Naive B cell (primary cell): Measurements from ENCODE around the gene CORO2B. TPM values are rescaled to one million over a fixed set of nuclear protein-coding genes. Genes with fewer than 3 reads are reported as not detected.

ENCODE experiments used
- ATAC-seq, 2 donors: fragments of 150-1000 bp; cut with Tn5 transposase; 2 replicates each; pipeline ENCODE4 v1.10.0; 2021; ENCODE audit warnings: low read depth in 2 of 2, mild to moderate bottlenecking in 2 of 2, moderate library complexity in 2 of 2
- DNase-seq: peaks from one replicate; pipeline ENCODE4 v3.0.0; 2022
- H3K27ac Mint-ChIP-seq, 6 donors: one replicate each; pipeline ENCODE4 v1.8.0; 2020 to 2022; ENCODE audit warnings: mild to moderate bottlenecking in 6 of 6, mixed read lengths in 6 of 6, moderate library complexity in 5 of 6, inconsistent platforms in 2 of 6
- H3K27me3 Mint-ChIP-seq, 3 donors: one replicate each; pipeline ENCODE4 v1.8.0; 2021 to 2022; ENCODE audit warnings: mixed read lengths in 3 of 3, mild to moderate bottlenecking in 1 of 3
- H3K36me3 Mint-ChIP-seq, 2 donors: one replicate each; pipeline ENCODE4 v1.8.0; 2020 to 2022; ENCODE audit warnings: mixed read lengths in 2 of 2, inconsistent platforms in 1 of 2, mild to moderate bottlenecking in 1 of 2
- H3K4me1 Mint-ChIP-seq, 3 donors: one replicate each; pipeline ENCODE4 v1.8.0; 2020 to 2022; ENCODE audit warnings: mixed read lengths in 3 of 3, inconsistent platforms in 1 of 3, mild to moderate bottlenecking in 1 of 3, moderate library complexity in 1 of 3
- H3K4me3 Mint-ChIP-seq, 8 donors: one replicate each; pipeline ENCODE4 v1.8.0; 2020 to 2022; ENCODE audit warnings: mild to moderate bottlenecking in 8 of 8, mixed read lengths in 8 of 8, moderate library complexity in 8 of 8, inconsistent platforms in 2 of 8
- H3K9me3 Mint-ChIP-seq, 7 donors: one replicate each; pipeline ENCODE4 v1.8.0; 2020 to 2022; ENCODE audit warnings: mixed read lengths in 7 of 7, mild to moderate bottlenecking in 5 of 7, inconsistent platforms in 2 of 7, moderate library complexity in 1 of 7
- polyA plus RNA-seq, 6 donors: library from polyadenylated mRNA; unstranded; fragments of 300-500 nt; fragmentation: Illumina TruSeq; gene quantifications; one replicate each; pipeline ENCODE4 v1.2.3, GENCODE V29; 2021; ENCODE audit warnings: low read depth in 6 of 6

The CORO2B gene
- polyA plus RNA-seq, 6 donors from 2014 or later, result 3.4 to 11.3 (median 4.8) TPM

DNA sequence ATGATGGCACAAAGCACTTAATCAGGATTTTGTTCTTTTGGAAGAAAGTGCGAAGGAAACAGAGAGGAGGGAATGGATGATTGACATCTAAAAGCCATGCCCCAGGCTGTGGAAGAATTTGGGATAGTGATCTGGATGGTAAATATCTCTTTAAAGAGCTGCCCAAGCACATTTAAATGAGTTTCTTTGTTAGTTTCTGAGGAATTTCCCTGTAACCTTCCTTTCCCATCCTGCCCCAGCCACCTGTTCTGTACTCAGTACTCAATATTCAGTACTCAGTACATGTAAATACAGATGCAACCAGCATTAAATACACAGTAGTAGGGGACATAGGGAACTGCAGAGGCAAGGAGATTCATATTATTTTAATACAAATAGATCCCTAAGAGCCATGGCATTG is 7.8 kb upstream of the CORO2B start:
- no peak for ATAC-seq
- peaks cover 10 to 30% (median 28%) of the 10 kb centered on the region in 3 donors for H3K27me3 Mint-ChIP-seq
- H3K27ac Mint-ChIP-seq, result no peak overlapping the region
- peaks cover 7 to 15% (median 13%) of the 10 kb centered on the region in 3 donors for H3K4me1 Mint-ChIP-seq
- H3K9me3 Mint-ChIP-seq, result no peaks in the 10 kb centered on the region
- no peak for DNase-seq
- no peak overlapping the region for H3K4me3 Mint-ChIP-seq
- H3K36me3 Mint-ChIP-seq, result no peaks in the 10 kb centered on the region

DNA sequence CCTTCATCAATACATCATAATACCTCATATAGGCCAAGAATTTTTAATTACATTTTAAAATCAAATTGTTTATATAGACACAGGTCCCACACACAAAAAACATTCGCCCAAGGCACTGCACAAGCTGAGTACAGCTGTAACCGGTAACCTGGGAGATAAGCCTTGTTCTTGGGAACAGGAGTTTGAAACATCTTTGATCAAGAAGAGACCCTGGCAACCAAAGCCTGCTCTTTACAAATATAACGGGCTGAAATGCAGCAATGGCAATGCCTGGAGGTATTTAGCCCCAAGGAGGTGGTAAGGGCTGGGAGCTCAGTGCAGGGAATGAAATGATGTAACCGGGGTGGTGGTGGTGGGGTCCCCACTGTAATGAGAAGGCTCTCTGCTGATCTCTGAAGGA is 7.2 kb upstream of the CORO2B start:
- ATAC-seq, result no peak
- peak overlapping the region in 1 of 8 donors; percentile 41 for H3K4me3 Mint-ChIP-seq
- H3K27ac Mint-ChIP-seq, result peak overlapping the region in 2 of 6 donors; percentile 53 to 68
- no peaks in the 10 kb centered on the region for H3K9me3 Mint-ChIP-seq
- H3K4me1 Mint-ChIP-seq, result peaks cover 7 to 15% (median 14%) of the 10 kb centered on the region in 3 donors
- H3K27me3 Mint-ChIP-seq, result peaks cover 12 to 30% (median 28%) of the 10 kb centered on the region in 3 donors
- H3K36me3 Mint-ChIP-seq, result no peaks in the 10 kb centered on the region
- no peak for DNase-seq

DNA sequence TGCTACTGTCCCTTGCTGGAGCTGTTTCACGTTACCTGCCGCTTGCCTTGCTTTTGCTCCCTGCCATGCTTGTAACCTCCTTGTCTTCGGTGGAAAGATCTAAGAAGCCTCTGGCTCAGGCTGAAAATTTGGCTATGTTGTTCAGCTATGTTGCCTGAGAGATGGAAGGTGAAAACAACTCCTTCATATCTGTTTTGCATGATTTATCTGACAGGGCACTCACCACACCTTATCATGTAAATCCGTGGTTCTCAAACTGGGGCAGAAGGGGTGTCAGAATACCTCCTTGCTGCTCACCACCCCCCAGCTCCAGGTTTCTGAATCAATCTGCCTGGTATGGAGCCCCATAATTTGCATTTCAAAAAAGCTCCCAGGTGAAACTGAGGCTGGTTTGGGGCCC is 6.5 kb upstream of the CORO2B start:
- Mint-ChIP-seq H3K9me3 (no peaks in the 10 kb centered on the region), H3K4me3 (peak overlapping the region in 2 of 8 donors; percentile 6 to 33), H3K4me1 (peaks cover 13 to 22% (median 20%) of the 10 kb centered on the region in 3 donors), H3K27me3 (peaks cover 16 to 30% (median 28%) of the 10 kb centered on the region in 3 donors), H3K27ac (peak overlapping the region in 3 of 6 donors; percentile 18 to 86 (median 34)), H3K36me3 (no peaks in the 10 kb centered on the region)
- DNase-seq (no peak), ATAC-seq (peak; percentile 58 to 60)

DNA sequence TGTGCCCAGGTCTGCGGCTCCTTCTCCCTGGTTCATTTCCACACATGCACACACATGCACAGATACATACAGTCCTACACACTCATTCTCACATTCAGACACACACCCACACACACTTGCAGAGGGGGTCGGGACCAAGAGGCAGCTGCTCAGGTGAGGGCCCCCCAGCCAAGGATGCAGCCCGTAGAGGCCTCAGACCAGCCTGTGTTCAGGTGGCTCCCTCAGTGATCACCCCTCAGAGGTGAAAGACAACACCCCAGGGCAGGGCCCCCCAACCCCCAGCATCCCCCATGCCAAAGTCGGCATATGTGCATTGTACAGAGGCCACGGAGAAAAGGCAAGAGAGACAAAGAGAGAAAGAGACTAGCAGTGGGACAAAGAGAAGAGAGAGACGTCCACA is 5.9 kb upstream of the CORO2B start:
- DNase-seq (no peak), ATAC-seq (no peak)
- Mint-ChIP-seq H3K36me3 (no peaks in the 10 kb centered on the region), H3K27ac (peak overlapping the region in 3 of 6 donors; percentile 9 to 86 (median 59)), H3K4me3 (peak overlapping the region in 1 of 8 donors; percentile 6), H3K4me1 (peaks cover 19 to 28% (median 24%) of the 10 kb centered on the region in 3 donors), H3K27me3 (peaks cover 16 to 29% (median 28%) of the 10 kb centered on the region in 3 donors), H3K9me3 (no peaks in the 10 kb centered on the region)

DNA sequence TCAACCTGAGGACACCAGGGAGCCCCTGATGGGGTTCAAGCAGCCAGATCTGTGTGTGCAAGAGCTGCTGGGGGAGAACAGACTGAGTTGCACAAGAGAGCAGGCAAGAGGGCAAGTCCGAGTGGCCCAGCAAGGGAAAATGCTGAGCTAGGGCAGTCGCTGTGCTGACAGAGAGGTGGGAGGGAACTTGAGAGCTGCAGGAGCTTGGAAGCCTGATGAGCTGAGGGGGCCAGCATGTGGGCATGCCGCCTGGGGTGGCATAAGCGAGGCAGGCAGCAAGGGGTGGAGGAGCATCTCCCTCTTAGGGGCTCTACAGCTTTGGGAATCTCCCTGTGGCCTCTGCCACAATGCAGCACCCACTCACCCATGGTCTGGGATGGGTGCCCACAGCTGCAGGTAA is 4.7 kb upstream of the CORO2B start:
- H3K27me3 Mint-ChIP-seq, result peaks cover 16 to 26% (median 18%) of the 10 kb centered on the region in 3 donors
- no peaks in the 10 kb centered on the region for H3K9me3 Mint-ChIP-seq
- DNase-seq (no peak), ATAC-seq (no peak)
- peaks cover 22 to 30% (median 26%) of the 10 kb centered on the region in 3 donors for H3K4me1 Mint-ChIP-seq
- peak overlapping the region in 1 of 6 donors; percentile 31 for H3K27ac Mint-ChIP-seq
- no peaks in the 10 kb centered on the region for H3K36me3 Mint-ChIP-seq
- H3K4me3 Mint-ChIP-seq, result no peak overlapping the region

DNA sequence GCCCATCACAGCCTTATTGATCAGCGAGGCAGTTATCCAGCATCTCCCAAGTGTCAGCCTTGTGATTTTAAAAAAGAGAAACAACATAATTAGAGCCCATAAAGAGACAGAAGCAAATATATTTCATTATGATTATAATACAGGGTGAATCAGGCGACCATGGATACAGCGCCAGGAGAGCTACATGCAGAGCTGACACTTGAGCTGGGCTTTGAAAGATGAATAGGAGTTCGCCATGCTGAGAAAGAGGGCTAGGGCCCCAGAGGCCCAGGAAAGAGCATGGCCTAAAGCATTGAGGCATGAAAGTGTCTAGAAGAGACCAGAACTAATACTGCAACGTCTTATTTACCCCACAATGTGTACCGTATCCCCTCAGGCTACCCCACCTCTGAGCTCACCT is 4.2 kb upstream of the CORO2B start:
- peaks cover 14 to 23% (median 16%) of the 10 kb centered on the region in 3 donors for H3K27me3 Mint-ChIP-seq
- peak overlapping the region in 1 of 8 donors; percentile 44 for H3K4me3 Mint-ChIP-seq
- DNase-seq, result no peak
- H3K36me3 Mint-ChIP-seq, result no peaks in the 10 kb centered on the region
- peak overlapping the region in 3 of 6 donors; percentile 10 to 78 (median 31) for H3K27ac Mint-ChIP-seq
- no peaks in the 10 kb centered on the region for H3K9me3 Mint-ChIP-seq
- no peak for ATAC-seq
- peaks cover 22 to 34% (median 30%) of the 10 kb centered on the region in 3 donors for H3K4me1 Mint-ChIP-seq

DNA sequence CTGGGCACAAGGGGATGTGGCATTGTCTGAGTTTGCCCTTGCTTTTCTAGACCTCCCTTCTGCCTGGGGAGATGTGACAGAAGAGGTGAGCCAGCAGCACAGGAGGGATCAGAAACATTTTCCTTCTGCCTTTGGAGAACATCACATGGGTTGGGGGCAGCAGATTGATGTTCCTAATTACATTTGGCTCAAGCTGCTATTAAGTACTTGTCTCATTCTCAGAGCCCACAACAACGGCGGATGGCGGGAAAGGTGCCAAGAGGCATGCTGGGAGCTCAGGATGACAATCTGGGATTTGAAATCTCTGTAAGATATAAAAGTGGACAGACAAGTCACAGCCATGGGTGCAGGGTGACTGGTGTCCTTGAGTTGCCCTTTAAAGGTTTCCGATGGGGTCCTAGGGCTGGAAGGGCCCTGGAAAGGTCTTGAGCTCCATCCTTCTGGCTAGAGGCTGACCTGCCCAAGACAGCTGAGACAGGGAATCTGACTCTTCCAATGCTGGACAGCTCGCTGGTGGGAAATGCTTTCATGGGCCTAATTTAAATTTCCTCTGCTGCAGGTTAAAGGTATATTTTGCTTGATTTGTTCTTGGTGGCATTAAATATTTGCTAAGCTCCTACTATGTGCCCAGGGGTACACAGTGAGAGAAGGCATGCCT is 2.4 kb upstream of the CORO2B start:
- ATAC-seq, result no peak
- H3K27me3 Mint-ChIP-seq, result peaks cover 14 to 20% (median 16%) of the 10 kb centered on the region in 3 donors
- no peaks in the 10 kb centered on the region for H3K36me3 Mint-ChIP-seq
- no peak overlapping the region for H3K27ac Mint-ChIP-seq
- no peak for DNase-seq
- H3K4me1 Mint-ChIP-seq, result peaks cover 38 to 49% (median 41%) of the 10 kb centered on the region in 3 donors
- H3K9me3 Mint-ChIP-seq, result no peaks in the 10 kb centered on the region
- H3K4me3 Mint-ChIP-seq, result peak overlapping the region; percentile 6 to 93 (median 88)

DNA sequence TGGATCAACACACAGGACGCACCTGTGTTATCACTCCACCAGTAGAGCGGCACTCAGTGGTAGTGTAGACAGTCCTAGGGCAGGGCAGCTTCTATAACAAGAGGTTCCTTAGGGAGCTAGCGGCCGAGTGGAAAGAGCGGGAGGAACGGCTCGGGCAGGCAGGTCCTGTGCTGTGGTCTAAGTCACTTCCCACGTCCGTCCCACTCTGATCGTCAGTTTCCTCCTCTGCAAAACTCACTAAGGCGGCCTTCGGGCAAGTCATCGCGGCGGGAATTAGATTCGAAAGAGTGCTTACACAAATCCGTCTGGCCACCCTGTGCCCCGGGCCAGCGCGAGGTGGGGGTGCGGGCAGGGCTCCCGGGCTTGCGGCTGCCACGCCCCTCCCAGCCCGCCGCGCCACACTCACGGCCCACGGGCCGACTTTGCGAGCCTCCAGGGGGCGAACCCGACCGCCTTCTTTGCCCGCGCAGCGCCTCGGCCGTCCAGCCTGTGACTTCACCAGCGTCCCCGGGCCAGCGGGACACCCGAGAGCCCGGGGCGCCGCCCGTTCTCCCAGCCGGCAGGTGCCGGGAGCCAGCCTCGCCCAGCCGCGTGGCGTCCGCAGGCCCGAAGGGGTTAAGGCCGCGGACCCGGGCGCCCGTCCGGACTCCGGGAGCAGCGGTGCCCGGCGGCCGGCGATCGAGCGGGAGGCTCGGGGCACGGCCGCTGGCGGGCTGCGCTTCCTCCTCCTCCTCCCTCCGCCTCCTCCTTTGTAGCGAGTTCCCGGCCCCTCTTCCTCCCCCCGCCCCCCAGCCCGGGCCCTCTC is 416 bp upstream of the CORO2B start:
- Mint-ChIP-seq H3K9me3 (no peaks in the 10 kb centered on the region), H3K27ac (peak overlapping the region; percentile 78 to 96 (median 94)), H3K4me1 (peaks cover 35 to 59% (median 40%) of the 10 kb centered on the region in 3 donors), H3K36me3 (no peaks in the 10 kb centered on the region), H3K27me3 (peaks cover 6 to 12% (median 9%) of the 10 kb centered on the region in 3 donors), H3K4me3 (peak overlapping the region; percentile 87 to 93 (median 92))
- DNase-seq (peak; percentile 72), ATAC-seq (peak; percentile 73)

DNA sequence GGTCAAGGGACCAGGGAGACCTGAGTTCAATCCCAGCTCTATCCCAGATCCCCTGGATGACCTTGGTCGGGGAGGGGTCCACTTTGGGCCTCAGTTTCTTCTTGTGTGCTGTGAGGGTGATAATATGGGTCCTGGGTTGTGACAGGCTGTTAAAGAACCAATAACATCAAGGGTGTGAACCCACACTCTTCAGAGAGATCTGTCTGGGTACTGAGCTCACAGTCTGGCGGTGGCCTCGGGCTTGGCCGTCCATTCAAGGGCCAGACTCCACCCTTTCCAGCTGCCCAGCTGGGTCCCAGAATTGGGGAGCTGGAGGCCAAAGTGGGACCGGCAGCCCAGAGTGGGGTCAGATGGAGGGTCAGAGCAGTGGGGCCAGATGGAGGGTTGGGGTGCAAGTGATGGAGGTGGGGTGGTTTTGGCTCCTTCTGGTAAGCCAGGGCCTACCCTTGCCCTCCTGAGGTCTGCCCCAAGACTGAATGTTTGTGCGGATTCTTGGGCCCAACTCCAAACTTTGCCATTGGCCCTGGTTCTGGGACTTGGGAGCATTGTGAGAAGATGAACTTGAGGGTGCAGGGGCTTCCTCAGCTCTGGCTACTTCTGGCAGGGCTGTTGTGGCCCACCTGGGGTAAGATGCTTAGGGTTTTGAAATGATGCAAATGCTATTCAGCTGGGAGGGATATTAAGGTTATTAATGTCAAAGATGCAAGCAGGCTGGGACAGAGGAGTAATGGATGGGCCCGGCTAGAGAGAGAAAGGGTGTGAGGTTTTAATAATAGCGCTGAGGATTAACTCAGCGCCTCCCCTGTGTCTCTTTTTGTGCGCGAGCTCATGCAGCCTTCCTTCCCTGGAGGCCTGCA is 1.5 kb downstream of the CORO2B start:
- H3K4me1 Mint-ChIP-seq, result peaks cover 30 to 69% (median 38%) of the 10 kb centered on the region in 3 donors
- H3K9me3 Mint-ChIP-seq, result no peaks in the 10 kb centered on the region
- no peak for DNase-seq

DNA sequence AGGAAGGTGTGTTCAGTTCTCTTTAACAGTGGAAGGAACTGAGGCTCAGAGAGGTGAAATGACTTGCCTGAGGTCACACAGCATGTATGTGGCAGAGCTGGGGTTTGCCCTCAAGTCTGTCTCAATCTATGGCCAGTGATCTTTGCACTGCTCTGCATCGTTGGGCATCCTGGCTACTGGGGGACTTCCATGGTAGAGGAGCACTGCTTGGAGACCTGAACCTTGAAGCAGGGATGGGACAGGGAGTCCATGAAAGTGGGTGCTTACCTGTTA is 2.0 kb downstream of the CORO2B start:
- no peaks in the 10 kb centered on the region for H3K36me3 Mint-ChIP-seq
- DNase-seq (no peak), ATAC-seq (no peak)

More for the DNA sequence above, 1.5 kb downstream of the CORO2B start:
- Mint-ChIP-seq H3K27me3 (peaks cover 0 to 6% (median 0%) of the 10 kb centered on the region in 3 donors), H3K36me3 (no peaks in the 10 kb centered on the region), H3K27ac (peak overlapping the region; percentile 33 to 92 (median 79)), H3K4me3 (peak overlapping the region; percentile 80 to 91 (median 88))
- ATAC-seq, result no peak

DNA sequence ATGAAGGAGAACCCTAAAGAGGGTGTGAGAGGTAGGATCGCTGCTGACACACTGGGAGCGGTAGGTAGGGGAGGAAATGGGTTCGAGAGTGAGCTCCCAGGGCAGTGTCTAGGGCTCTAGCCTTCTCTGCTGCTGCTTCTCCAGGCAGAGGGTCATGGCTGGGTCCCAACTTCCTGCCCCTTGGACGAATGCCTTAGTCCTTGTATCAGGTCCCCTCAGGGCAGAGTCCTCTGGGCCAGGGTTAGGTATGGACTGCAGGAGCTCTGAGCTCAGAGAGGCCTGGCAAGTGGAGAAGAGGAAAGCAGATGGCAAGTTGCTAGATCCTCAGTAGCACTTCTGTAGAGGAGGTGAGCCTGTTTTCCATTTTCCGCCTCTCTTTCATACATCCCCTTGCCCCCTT is 2.9 kb downstream of the CORO2B start:
- H3K9me3 Mint-ChIP-seq, result no peaks in the 10 kb centered on the region
- no peaks in the 10 kb centered on the region for H3K36me3 Mint-ChIP-seq
- H3K4me3 Mint-ChIP-seq, result peak overlapping the region in 3 of 8 donors; percentile 21 to 60 (median 27)
- DNase-seq (no peak), ATAC-seq (no peak)
- peaks cover 0 to 3% (median 0%) of the 10 kb centered on the region in 3 donors for H3K27me3 Mint-ChIP-seq
- H3K27ac Mint-ChIP-seq, result peak overlapping the region in 5 of 6 donors; percentile 56 to 85 (median 83)
- H3K4me1 Mint-ChIP-seq, result peaks cover 33 to 75% (median 43%) of the 10 kb centered on the region in 3 donors

More for the DNA sequence above, 2.0 kb downstream of the CORO2B start:
- H3K27me3 Mint-ChIP-seq, result peaks cover 0 to 6% (median 0%) of the 10 kb centered on the region in 3 donors
- peak overlapping the region in 3 of 6 donors; percentile 33 to 92 (median 44) for H3K27ac Mint-ChIP-seq
- H3K4me1 Mint-ChIP-seq, result peaks cover 30 to 71% (median 38%) of the 10 kb centered on the region in 3 donors
- no peaks in the 10 kb centered on the region for H3K9me3 Mint-ChIP-seq
- H3K4me3 Mint-ChIP-seq, result peak overlapping the region in 7 of 8 donors; percentile 9 to 91 (median 87)

DNA sequence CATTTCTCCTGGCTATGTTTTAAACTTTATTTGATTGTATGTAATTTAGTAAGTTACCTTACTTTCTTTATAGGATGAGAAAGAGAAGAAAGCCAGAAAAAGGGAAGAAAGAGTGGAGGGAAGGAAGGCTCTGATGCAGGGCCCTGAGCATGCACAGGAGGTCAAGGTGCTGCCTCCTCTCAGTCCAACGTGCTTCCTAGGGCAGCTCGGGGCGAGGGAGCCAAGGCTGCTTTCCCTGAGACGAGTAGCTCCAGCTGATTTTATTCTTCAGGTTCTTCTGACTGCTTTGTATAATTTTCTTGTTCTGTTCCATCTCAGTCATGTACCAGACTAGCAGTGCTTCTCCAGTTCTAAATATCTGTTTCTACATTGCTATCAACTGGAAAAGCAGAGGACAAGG is 3.4 kb downstream of the CORO2B start:
- peak overlapping the region in 4 of 6 donors; percentile 56 to 84 (median 72) for H3K27ac Mint-ChIP-seq
- H3K36me3 Mint-ChIP-seq, result no peaks in the 10 kb centered on the region
- peak overlapping the region in 3 of 8 donors; percentile 21 to 60 (median 45) for H3K4me3 Mint-ChIP-seq
- peaks cover 33 to 73% (median 42%) of the 10 kb centered on the region in 3 donors for H3K4me1 Mint-ChIP-seq
- ATAC-seq, result no peak
- H3K27me3 Mint-ChIP-seq, result no peaks in the 10 kb centered on the region
- no peaks in the 10 kb centered on the region for H3K9me3 Mint-ChIP-seq
- DNase-seq, result no peak

DNA sequence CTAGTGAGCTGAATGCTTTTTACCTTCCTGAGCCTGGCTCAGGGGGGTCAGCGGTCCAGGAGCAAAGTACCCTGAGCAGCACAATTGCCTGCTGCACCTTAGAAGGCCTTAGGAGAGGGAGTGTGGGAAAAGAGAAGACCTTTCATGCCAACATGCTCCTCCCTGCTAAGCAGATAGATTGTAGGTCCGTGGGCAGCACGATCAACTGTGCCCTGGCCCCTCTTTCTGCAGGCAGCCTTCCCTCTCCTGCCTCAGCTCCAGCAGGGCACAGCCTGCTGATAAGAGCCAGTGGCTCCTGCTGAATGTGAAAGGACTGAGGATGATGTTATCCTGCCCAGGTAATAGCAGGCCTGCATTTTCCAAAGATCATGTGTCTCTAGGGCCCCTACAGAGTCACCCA is 4.1 kb downstream of the CORO2B start:
- no peak overlapping the region for H3K4me3 Mint-ChIP-seq

More for the DNA sequence above, 4.1 kb downstream of the CORO2B start:
- H3K9me3 Mint-ChIP-seq, result no peaks in the 10 kb centered on the region
- ATAC-seq, result no peak
- H3K27me3 Mint-ChIP-seq, result no peaks in the 10 kb centered on the region
- H3K4me1 Mint-ChIP-seq, result peaks cover 33 to 73% (median 42%) of the 10 kb centered on the region in 3 donors
- H3K36me3 Mint-ChIP-seq, result no peaks in the 10 kb centered on the region
- H3K27ac Mint-ChIP-seq, result peak overlapping the region in 2 of 6 donors; percentile 29 to 37
- no peak for DNase-seq
